Stimulated activated CD8-positive, alpha-beta memory T cell treated with anti-CD3 and anti-CD28 coated beads, Interleukin-7, amount 100 ng/mL, for 48 hours (primary cell): Measurements from ENCODE around the gene C14orf132.
A peak's percentile ranks its signal among the peaks of the same experiment; 100 is the strongest.

ENCODE experiments used
- DNase-seq, 2 donors: peaks; one replicate each; pipeline ENCODE4 v3.0.0-alpha.2; 2020; ENCODE audit warnings: low read depth in 1 of 2; ENCODE audit errors: extremely low read depth in 1 of 2

C14orf132 gene

DNA sequence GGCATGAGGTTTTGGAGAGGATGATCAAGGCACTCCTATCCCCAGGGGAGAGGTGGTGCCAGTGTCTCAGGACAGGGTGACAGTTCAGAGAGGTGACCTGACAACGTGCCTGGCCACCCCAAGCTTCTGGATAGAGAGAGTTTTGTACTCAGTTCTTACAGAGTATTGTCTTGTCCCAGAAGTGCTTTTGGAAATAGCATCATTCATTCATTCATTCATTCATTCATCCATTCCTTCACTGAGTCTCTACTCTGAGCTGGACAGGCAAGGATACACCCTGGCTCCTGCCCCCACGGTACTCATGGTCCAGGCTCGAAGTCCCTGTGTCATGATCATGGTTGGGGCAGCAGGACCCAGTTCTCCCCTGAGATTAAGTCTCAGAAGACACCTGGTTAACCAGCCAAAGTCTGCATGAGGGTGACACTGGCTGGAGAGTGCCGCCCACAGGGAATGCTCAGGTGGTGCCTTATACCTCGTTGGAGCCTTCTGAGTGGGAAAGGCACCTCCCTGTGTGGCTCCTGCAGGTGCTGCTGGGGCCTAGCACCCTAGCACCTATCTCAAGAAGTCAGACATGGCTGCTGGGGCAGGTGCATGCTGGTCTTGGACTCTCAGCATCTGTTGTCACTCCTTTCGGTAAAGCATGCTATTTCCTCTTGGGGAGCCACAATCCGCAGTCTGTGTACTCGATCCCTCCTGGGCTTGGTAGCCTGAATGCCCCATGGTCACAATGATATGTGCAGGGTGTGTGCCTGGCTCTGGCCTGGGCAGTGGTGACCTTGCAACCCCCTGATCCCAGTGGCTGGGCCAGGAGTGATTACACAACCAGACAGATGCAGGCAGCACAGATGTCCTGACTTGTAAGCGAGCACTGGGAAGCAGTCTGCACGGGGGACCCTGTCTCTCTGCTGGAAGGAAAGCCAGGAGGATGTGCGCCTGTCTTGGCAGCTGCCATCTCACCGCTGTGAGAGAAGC is 57.8 kb downstream of the C14orf132 start:
- DNase-seq = no peak

DNA sequence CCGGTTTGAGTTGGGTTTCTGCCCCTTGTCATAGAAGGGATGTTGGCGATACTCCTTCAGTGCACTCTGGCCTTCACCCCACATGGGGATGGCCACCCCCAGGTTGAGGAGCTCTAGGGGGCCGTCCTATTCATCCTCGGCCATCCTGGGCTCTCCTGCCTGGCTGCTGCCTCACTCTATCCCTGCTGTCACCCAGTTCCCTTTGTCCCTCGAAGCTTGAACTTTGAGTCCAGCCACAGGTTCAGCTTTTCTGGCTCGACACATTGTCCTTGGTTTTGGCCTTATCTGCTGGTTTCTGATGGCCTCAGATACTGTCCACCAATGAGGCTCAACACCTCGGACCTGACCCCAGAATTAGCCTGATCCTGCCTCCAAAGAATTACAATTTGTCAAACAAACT is 58.6 kb downstream of the C14orf132 start:
- DNase-seq = no peak

DNA sequence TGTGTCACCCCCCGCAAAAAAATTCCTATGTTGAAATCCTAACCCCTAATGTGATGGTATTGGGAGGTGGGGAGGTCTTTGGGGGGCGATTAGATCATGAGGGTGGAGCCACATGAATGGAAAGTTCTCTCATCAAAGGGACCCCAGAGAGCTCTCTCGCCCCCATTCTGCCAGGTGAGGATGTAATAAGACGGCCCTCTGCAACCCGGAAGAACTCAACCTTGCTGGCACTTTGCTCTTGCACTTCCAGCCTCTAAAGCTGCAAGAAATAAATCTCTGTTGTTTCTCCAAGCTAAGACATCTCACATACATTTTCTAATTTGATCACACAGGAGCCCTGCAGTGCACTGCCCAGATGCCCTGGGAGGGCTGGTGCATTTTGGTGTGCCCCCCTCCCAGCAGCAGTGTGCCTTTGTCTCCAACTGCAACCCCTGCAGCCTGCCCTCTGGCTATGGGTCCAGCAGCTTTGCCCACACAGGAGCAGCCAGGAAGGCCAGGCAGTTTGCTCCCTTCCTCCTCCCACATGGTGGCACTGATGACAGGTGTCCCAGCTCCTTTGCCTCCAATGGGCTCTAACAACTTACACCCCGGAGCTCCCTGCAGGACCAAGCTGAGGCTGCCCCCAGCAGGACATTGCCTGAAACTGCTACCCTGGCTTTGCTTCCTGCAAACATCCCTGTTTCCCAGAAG is 59.3 kb downstream of the C14orf132 start:
- DNase-seq = no peak

DNA sequence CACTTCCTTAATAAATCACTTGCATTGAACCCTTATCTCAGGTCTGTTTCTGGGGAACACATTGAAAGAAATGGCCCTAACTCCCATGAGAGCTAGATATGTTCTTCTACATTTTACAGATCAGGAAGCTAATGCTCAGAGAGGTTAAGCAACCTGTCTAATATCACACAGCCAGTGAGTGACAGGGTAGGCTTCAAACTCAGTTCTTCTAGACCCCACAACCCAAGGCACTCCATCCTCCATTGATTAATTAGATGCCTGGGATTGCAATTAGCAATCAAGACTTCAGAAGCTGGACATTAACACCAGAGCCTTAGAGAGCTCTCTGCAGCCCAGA is 59.8 kb downstream of the C14orf132 start:
- DNase-seq = no peak

DNA sequence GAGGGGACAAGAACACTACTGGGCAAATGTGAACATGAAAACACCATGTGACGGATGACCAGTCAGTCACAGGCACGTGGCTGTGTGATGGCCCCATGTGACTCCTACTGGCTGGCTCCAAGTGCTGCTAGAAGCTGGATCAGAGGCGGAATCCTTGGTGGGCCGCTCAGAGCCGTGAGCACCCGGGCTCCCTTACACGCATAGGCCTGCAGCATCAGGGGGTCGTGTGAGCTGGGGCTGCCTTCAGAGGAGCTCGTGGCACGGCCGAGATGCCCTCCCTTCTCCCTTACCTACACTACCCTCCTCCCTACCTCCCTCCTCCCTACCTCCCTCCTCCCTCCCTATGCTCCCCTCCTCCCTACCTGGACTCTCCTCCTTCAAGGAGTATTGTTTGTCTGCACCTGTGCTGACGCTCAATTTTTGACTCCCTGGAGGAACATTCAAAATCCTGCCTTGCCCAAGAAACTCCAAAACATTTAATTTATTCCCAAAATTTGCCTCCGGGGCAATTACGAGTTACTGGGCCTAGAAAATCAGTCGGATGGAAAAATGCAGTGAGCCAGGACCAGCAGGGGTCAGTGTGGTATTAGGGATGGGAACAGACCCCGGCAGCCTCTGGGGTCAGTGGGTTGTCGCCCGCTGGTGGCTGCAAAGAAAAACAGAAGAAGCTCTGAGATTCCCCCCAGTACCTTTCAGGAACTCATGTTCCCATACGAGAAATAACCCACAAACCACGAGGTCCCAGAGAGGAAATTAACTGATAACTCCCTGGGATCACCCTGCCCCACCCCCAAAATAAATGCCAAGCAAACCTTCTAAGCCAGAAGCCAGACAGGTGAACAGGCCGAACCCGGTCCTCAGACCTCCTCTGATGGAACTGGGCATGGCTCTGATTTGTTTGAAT is 61.3 kb downstream of the C14orf132 start:
- DNase-seq = peak; percentile 30 to 42

DNA sequence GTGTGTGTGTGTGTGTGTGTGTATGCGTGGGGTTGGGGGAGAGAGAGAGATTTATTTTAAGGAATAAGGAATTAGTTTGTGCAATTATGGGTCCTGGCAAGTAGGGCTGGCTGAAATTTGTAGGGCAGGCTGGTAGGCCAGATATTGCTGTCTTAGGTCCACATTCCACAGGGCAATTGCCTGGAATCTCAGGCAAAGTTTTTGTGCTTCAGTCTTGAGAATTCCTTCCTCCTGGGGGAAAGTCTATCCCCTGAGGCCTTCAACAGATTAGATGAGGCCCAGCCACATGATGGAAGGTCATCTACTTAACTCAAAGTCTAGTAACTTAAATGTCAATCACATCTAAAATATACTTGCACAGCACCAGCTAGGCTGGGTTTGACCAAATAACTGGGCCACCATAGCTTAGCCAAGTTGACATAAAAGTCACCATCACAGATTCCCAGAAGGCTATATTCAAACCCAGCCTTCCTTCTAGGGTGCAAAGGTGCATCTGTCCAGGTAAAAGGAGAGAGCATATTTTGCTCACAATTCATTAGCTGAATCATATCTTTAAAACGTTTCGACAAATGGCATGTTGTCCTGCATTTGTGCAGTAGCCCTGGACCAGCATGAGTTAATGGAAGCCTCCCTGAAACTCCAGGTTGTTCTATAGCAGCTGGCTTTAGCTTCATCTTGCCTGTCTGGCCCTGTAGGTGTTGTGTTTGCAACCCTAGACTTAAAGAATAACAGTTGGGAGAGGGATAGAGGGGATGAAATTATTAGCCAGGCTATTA is 63.1 kb downstream of the C14orf132 start:
- DNase-seq = no peak

DNA sequence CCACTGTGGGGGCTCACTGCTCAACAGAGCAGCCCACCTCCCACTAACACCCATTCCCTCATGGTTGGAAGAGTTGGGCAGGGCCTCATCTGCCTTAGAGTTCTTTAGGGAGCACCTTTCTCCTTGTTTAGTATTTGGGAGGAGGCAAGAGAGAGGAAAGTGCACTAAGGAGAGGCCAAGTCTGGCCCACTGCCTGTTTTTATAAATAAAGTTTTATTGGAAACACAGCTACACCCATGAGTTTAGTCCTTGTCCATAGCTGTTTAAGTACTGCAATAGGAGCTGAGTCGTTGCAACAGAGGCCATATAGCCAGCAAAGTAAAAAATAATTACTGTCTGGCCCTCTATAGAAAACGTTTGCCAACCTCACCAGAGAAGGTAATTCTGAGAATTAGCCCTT is 63.9 kb downstream of the C14orf132 start:
- DNase-seq = no peak

DNA sequence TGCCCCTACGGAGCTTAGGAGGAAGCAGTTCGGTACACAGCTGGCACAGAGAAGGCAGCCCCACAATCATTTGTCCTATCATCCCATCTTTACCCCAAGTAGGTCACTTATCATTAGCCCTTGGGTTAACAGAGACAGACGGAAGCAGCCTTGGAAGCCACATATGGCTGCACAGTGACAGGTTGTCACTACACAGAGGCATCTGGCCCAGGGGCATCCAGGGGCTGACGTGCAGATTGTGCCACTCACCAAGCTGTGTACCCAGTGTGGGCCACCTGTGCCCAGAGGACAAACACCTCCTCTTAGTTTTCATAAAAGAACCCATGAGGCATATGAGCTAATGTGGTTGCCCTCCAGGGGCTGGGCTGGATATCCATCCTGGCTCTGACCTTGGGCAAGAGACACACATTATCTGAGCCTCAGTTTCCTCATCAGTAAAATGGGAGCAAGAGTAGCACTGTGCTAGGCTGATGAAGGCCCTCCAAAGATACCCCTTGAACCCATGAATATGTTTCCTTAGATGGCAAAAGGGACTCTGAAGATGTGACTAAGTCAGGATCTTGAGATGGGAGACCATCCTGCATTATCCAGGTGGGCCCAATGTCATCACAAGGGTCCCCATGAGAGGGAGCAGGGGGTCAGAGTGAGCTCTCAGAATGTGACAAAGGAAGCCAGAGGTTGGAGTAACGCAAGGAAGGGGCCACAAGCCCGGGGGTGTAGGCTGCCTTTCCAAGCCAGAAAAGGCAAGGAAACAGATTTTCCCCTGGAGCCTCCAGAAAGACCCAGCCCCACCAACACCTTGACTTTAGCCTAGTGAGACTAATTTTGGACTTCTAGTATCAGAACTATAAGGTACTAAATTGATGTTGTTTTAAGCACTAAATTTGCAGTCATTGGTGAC is 64.6 kb downstream of the C14orf132 start:
- DNase-seq = no peak

DNA sequence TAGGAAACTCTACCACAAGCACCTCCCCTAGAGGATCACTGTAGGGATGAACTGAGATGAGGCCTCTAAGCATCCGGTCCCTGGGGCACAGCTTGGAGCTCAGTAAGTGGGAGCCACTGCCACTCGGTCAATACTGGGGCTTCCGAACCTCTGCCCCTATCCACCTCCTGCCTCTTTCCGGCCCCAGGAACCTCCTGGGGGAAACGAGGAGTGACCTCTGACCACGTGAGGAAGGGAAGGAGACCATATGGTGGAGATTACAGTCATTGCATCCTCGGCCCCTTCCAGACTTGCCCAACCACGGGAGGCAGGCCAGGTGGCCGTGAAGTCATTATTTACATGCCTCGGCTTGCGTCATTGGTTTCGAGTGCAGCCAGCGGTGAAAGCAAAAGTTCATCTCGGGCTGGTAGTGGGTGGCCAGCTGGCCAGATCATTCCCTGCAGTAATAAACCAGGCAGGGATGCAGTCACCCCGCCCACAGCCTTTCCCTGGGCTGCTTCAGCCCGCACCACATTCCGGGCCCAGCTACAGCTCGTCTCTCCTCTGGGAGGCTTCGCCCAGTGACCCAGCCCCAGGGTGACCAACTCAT is 65.4 kb downstream of the C14orf132 start:
- no peak for DNase-seq

DNA sequence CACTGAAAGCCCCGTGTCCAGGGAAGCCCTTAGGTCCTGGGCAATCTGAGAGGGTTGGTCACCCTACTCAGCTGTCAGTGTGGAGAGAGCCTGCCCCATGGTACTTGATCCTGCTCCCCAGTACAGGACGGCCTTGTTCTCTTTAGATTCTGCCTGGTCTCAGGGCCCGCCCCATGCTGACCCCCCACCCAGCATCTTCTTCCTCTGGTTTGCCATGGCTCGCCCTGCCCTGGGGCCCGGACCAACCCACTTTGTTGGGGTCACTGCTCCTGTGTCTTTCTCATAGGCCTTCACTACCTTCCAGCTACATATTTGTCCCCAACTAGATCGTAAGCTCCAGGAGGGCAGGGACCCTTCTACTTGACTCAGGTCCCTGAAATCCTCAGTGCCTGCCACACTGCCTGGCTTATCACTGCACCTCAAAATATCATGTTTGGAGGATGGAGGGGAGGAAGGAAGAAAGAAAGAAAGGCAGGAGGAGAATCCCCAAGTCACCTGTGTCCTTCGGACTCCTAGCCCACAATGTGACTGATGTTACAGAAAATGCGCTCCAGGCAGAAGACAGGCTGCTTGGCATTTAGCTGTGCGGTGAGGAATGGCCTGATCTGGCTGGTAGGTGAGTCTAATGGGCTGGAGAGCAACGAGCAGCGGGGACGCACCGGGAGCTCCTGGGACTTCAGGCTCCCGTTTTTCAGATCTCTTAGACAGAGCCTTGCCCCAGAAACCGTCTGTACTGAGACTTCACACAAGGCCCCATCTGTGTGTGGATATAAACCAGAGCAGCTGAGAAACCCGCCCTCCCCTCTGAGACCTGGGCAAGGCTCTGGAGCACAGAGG is 66.1 kb downstream of the C14orf132 start:
- DNase-seq = no peak

DNA sequence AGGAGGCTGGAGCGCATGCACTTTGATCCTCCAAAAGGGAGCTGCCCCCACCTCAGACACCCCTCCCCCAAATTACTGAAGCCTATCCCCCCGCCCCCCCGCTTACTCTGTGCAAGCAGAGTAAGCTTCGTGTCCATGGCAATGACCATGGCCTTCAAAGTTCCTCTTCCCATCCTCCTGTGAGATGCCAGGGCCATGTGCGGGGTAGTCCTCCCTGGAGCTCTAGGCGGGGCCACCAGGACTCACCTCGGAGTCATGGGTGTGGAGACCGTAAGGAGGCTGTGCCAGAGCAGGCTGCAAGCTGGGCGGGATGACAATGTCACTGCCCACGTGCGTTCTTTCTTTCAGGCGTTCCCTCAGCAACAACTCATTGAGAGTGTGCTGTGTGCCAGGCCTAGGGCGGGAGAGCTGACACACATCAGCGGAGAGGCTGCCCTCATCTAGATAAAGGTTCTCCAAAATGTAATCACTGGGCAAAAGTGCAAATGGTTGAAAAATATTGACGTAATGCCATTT is 66.8 kb downstream of the C14orf132 start:
- DNase-seq = no peak

DNA sequence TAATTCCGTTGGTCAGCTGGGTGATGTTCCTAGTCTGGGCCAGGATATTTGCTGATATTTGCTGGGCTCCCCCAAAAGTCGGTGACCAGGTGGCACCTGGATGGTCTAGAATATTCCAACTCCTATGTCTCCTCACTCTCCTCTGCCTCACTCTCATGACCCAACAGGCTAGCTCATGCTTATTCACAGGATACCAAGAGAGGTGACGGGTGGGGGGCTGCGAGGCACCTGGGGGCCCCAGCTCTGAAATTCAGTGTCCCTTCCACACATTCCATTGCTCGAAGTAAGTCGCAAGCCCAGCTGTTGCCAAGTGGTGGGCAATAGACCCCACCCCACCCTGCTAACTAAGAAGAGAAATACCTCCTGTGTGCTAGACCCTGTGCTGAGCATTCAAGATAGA is 67.7 kb downstream of the C14orf132 start:
- DNase-seq = no peak

DNA sequence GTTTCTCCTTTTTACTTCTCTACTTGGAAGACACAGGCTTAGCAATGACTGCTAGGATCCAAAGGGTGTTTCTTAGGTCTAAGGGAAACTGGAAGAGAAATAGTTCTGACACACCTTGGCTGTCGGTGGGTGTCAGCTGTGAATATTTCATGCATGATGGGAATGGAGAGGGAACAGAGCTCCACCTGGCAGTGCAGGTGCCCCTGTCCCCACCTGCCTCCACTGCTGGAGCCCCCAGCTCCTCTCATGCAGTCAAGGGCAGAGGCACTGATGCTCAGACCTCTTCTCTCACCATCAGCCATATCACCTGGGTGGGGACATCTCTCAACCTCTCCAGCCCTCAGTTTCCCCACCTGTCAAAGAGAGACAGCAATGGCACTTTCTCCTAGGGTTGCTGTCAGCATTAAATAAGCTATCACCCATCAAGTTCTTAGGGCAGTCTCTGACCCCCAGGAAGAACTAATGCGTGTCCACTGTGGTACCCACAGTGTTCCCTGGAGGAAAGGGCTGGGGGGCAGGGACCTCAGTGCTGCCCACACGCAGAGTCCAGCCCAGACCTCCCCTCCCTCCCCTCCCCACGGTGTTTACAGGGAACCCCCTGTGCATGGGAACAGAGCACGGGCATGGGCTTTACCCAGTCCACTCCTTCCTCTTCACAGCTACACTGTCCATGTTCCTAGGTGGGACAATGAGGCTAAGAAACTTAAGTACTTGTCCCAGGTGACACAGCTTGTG is 69.1 kb downstream of the C14orf132 start:
- no peak for DNase-seq

DNA sequence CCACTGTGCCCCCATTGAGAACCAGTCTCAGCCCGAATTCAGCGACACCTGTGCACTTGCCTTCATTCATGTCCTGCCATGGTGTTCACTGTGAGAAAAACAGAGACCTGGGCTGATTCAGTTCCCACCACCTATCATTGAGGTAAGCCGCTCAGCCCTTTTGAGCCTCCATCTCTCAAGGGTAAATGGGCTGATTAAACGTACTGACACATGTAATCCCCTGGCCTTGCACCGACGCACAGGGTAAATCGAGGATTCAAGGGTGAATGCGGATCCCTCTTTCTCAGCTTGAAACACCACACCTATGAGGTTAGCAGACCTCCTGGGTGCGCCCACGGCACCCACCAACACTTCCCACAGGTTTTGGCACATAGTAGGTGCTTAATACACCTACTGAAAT is 69.7 kb downstream of the C14orf132 start:
- no peak for DNase-seq

DNA sequence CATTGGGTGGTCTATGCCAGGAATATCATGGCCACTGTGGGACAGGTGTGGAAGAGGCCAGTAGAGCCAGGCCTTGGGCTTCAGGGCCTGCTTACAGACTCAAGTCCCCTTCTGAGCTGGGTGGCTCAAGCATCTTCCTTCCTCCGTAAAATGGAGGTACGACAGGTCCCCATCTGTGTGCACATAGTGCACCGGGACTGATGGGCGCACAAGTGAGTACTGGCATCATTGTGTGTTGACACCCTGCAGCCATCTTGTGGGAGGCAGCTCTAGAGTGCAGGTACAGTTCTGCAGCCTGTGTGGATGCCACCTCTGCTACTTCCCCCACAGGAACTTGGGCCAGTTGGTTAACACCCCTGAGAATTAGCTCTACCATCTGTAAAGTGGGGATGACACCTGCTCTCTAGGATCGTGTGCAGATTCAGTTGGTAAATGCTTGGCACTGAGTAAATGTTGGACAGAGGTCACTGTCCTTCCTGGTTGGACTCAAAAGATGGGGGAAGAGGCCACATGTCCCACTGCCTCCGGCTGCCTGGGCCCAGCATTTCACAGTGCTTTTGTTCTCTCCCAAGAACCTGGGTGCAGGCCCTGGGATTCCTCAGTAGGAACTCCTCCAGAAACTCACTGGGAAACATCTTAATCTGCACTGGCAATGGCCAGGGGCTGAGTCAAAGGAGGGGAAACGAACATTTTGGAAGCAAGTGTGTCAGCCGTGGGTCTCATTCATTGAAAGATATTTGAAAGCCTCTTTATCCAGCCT is 70.6 kb downstream of the C14orf132 start:
- DNase-seq = no peak

DNA sequence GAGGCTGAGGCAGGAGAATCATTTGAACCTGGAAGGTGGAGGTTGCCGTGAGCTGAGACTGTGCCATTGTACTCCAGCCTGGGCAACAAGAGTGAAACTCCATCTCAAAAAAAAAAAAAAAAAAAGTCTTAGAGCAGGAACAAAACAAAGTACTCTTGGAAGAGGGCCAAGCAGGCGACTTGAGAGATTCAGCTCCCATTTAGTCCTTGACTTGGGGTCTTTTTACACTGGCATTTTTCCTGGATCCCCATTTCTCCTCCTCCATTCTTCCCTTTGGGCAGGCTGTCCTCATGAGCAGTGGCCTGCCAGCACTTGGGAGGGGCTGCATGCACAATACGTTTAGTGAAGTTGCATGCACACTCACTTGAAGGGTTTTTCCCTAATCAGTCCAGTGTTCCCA is 72.9 kb downstream of the C14orf132 start:
- DNase-seq = no peak

DNA sequence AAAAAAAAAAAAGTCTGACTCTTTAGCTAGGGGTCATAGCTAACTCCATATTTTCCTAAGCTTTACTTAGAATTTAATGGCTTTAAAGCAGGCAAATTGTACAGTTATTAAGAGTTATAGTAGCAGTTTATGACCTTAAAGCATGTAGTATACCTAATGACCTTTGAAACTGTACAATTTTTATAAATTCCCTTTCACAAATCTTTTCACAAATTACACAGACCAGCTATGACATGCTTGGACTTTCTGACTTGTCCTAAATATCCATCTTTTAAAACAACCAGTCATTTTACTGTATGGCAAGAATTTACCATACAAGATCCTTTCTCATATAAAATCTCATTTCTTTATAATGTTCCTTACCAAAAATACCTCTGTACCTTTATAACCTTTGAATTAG is 74.8 kb downstream of the C14orf132 start:
- no peak for DNase-seq
